GM19099 (cell line): ENCODE results near the gene NKX1-2.

Experiments
- POLR2A ChIP-seq: IDR thresholded peaks from 3 replicates; pipeline ENCODE4 v1.6.1; 2011; ENCODE audit warnings: low read depth; ENCODE audit not compliant: insufficient read length; ENCODE audit errors: extremely low read depth

Gene NKX1-2

DNA sequence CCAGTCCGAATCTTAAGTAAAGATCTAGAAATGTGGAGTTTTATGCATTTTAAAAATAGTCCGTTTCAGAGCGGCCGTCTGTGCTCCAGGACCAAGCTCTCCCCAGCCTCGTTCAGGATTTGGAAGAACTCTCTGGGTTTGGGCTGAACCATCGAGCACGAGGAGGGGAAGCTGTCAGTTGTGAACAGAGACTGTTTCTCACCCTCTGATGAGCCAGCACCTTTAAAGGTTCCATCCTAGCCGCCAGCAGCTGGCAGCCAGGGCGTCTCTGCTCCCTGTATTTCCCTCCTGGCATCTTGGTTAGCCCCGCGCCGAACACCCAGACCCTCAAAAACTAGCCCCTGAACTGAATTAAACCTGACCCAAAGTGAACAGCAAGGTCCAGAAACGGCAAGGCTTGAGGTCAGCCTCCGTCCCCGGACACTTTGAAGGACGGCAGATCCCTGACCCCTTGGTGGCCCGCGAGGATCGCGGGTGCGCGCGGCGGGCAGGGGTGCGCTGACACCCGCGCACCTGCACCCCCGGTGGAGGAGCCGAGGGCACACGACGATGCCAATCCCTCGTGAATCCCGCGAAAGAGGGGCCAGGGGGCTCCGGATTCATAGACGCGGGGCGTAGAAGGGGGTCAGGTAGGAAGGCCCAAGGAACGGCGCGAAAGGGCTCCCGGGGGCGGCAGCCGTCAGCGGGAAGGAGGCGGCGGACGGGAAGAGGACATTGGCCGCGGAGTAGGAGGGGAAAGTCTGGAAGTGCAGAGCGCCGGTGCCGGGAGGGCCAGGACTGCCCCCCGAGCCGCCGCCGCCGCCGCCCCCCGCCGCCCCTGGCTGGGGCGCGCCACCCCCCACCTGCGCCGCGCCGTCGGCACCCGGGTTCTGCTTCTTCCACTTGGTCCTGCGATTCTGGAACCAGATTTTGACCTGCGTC is 2.7 kb downstream of the NKX1-2 start:
- no peak for TF ChIP-seq POLR2A

DNA sequence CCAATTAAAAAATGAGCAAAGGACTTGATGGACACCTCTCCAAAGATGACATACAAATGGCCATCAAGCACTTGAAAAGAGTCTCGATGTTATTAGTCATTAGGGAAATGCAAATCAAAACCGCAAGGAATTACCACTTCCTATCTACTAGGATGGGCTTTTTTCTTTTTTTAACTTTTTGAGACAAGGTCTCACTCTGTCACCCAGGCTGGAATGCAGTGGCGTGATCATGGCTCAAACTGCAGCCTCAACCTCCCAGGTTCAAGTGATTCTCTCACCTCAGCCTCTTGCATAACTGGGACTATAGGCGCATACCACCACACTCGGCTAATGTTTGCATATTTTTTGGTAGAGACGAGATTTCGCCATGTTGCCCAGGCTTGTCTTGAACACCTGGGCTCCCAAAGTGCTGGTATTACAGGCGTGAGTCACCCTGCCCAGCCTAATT is 13.6 kb downstream of the NKX1-2 start:
- TF ChIP-seq POLR2A = no peak

DNA sequence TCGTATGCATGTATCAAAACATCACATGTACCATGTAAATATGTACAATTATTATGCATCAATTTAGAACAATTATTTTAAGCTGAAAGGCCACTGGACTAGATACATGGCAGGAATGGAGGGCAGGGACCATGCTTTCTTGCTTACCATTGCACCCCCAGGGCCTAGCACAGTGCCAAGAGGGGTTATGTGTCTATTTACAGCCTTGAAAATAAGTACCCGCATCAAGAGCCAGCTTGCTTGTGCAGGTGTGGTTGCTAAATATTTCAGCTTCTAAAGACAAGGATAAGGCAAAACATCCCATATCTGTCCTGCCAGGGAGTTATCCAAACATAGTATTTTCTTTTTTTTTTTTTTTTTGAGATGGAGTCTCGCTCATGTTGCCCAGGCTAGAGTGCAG is 16.4 kb downstream of the NKX1-2 start:
- TF ChIP-seq POLR2A = no peak

DNA sequence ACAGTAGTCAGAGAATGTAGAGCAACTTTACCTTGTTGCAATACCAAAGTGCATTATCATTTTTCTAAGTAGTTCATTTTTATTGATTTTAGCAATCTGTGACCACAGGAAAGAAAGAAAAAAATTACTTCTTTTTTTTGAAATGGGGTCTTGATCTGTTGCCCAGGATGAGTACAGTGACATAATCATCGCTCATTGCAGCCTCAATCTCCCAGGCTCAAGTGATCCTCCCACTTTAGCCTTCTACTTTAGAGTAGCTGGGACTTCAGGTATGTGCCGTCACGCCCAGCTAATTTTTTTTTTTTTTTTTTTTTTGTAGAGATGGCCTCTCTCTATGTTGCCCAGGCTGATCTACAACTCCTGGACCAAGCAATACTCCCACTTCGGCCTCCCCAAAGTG is 19.8 kb downstream of the NKX1-2 start:
- no peak for TF ChIP-seq POLR2A

DNA sequence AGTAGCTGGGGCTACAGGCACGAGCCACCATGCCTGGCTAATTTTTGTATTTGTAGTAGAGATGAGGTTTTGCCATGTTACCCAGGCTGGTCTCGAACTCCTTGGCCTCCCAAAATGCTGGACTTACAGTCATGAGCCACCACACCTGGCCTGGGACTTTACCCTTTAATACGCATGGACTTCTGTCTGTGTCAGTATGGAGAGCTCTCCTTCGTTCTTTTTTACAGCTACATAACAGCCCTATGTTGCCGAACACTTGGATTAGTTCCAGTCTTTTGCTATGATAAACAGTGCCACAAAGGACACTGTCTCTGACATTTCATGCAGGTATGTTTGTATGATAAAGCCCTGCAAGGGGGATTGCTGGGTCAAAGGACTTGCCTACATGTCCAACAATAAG is 20.3 kb downstream of the NKX1-2 start:
- TF ChIP-seq POLR2A = no peak

DNA sequence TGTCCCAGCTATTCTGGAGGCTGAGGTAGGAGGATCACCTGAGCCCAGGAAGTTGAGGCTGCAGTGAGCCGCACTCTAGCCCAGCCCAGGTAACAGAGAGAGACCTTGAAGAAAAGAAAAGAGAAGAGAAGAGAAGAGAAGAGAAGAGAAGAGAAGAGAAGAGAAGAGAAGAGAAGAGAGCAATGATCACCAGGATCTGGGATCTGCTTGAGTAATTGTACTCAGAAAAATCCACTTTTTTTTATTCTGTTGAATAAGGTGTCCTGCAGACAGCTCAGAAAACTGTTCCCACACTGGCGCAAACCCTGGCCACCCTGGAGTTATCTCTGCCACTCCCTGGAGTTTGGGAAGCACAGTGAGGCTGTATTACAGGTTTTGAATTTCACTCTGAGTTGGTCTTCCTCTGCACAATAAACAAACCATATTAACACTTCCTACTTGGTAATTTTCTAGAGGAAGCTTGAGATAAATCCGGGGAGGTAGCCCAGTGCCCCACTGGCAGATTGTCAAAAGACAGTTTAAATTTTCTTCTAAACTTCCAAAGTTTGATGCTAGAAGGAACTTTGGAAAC is 21.5 kb downstream of the NKX1-2 start:
- TF ChIP-seq POLR2A = no peak

DNA sequence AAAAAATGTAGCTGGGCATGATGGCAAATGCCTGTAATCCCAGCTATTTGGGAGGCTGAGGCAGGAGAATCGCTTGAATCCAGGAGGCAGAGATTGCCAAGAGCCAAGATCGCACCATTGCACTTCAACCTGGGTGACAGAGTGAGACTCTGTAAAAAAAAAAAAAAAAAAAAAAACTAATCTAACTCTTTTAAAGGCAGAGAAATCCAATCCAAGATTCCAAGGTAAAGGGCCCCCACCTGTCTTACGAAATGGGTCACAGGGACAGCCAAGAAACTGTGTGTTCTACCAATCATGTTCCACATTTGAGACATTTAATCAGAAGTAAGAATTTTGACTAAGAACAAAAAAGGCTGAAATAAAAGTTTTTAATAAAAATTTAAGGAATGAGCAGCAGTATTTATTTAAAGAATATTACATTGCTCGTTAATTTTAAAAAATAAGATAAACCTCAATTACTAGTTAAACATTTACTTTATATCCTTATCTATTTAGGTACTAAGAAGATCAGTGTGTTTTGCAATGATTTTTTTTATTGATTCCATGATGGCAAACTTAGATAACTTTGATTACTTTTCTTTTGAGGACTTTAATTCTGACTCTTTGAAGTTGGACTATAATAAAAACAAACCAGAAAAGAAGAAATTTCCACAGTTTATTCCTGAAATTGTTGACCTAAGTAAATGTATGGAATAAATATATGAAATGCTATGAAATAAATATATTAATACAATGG is 24.4 kb downstream of the NKX1-2 start:
- no peak for TF ChIP-seq POLR2A

DNA sequence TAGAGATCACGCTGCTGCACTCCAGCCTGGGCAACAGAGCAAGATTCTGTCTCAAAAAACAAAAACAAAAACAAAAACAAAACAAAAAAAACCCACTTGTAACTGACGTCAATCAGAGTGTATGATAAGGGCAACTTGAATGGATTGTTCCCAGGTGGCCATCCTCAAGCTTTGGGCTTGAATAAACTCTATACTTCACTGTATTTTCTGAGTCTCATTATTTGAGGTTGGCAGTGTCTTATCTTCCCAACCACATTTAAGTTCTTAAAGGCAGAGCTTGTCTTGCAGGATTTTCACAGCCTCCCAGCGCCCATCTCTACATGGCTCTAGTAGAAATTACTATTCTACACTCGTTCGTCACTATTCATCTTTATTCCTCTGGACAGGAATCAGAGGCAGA is 26.0 kb downstream of the NKX1-2 start:
- TF ChIP-seq POLR2A = no peak

DNA sequence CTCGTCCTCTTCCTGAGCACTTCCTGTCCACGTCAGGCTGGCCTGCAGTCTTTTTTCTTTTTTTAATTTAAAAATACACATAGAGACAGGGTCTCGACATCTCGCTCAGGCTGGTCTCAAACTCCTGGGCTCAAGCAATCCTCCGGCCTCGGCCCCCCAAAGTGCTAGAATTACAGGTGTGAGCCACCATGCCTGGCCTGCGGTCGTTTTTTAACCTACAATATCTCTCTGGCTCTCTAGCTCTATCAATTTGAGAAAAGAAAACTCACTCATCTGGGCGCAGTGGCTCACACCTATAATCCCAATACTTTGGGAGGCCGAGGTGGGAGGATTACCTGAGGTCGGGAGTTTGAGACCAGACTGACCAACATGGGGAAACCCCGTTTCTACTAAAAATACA is 27.1 kb downstream of the NKX1-2 start:
- TF ChIP-seq POLR2A = no peak

DNA sequence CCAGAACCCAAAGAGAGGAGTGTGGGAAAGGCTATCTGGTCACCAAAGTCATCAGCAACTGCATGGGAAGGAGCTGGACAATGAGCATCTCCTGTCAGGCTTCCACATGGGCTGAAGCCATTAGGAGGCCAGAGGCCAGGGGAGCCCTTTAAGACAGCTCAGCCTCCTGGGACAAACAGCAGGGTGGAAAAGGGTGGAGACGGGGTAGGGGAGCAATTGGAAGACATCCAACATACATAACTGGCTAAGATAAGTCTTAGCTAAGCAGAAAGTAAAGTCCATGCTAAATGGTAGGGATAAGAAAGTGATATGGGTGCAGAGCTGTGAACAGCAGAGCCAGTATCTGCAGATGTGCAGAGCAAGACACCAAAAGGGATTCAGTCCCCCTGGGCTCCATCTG is 29.6 kb downstream of the NKX1-2 start:
- no peak for TF ChIP-seq POLR2A

DNA sequence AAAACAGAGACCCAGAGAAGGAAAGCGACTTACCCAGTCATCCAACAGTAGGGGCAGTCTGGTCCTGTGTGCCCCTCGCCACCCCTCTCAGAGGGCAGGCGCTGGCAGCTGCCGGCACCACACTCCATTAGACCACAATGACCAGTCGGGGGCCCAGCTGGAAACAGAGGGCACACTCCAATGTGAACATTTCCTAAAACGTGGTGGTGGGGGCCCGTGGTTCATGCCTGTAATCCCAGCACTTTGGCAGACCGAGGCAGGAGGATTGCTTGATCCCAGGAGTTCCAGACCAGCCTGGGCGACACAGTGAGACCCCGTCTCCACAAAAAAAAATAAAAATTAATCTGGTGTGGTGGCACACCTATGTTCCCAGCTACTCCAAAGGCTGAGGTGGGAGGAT is 30.2 kb downstream of the NKX1-2 start:
- TF ChIP-seq POLR2A = no peak

DNA sequence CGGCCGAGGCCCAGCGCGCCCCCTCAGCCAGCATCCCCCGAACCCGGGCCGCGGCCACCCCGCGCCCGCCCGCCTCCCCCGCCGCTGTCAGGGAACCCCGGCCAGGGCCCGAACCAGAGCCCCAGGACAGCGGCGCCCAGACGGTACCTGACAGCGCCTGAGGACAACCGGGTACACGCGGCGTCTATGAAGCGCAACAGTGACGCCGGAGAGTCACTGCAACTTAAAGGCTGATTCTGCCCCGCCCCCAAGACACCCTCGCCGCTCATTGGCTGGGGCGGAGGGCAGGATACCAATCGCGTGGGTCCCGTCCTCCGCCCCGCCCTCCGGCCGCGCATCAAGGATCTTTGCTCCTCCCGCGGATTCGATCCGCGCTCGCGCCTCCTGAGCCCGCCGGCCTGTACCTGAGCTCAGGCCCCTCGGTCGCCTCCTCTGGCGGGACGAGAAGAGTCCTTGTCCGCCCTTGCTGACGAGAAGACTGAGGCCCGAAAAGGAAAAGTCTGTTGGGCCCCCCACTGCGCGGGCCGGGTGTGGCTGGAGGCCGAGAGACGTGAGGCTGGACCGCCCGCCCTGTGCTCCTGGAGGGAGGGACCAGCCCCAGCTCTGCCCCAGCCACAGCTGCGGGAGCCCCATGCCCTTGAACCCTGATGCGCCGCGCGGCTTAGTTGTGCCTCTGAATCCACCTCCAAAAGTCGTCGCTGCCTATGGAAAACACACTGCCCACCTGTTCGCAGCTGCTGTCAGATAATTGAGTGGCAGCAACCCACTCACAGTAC is 30.9 kb downstream of the NKX1-2 start, which contains the start of gene OAT:
OAT (minus strand) TSS at position 198 of the 776 bp plus-strand sequence. CDS start 6,752 bp downstream, outside the sequence.
- peak; percentile 40 for TF ChIP-seq POLR2A

DNA sequence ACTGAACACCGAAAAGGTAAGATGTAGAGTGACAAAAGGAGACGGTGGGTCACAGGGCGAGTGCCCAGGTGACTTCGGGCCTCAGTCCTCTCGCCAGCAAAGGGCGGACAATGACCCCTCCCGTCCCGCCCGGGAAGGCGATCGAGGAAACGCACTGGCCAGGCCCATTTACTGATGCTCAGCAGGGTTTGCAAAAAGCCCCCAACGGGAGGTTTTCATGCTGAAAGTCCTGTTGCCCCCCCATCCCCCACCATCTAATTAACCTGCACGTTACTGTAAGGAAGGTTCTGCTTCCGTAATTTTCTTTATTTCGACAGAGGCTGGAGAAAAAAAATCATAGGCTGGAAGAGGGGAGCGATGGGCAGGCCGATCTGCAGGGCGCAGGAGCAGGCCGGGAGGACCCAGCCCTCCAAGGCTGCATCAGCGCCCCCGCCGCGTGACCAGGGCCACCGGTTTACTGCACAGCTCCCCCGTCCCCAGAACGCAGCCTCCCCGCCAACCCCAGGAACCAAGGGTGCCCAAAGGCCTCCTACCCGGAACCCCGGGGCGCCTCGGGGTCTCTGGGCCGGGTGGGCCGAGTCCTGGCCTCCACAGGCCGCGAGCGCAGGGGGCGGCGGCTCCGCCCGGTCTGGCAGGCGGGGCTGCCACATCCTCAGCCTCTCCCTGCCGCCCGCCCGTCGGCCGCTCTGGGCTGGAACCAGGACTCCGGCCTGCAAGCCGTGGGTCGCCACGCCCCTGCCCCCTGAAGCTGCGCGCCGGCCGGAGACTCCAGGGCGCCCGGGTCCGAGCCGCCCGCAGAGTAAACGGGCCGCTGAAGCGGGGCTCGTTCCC is 31.7 kb downstream of the NKX1-2 start:
- TF ChIP-seq POLR2A = no peak

DNA sequence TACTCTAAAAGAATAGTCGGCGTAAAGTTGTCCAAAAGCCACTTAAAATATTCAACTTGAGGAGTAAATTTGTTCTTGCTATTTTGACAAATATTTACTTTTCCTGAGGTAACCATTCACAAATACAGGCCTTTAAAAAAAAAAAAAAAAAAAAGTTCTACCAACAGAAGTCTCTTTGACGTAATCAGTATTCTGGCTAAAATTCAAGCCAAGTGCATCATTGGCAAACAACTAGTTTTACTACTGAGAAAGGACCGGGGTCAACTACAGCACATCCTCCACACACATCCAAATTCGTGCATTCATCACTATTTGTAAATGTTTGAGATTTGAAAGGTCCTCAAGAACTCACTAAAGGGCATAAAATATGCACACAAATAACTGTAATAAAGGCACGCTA is 33.1 kb downstream of the NKX1-2 start:
- TF ChIP-seq POLR2A = no peak
